Inflammatory macrophage treated with lipopolysaccharide for 4 hours (primary cell): ENCODE data around the gene SLC35B2.
A peak's percentile ranks its signal among the peaks of the same experiment; 100 is the strongest.

Source experiments
- DNase-seq: peaks from one replicate; pipeline ENCODE4 v3.0.0-alpha.2; 2020

SLC35B2 gene

DNA sequence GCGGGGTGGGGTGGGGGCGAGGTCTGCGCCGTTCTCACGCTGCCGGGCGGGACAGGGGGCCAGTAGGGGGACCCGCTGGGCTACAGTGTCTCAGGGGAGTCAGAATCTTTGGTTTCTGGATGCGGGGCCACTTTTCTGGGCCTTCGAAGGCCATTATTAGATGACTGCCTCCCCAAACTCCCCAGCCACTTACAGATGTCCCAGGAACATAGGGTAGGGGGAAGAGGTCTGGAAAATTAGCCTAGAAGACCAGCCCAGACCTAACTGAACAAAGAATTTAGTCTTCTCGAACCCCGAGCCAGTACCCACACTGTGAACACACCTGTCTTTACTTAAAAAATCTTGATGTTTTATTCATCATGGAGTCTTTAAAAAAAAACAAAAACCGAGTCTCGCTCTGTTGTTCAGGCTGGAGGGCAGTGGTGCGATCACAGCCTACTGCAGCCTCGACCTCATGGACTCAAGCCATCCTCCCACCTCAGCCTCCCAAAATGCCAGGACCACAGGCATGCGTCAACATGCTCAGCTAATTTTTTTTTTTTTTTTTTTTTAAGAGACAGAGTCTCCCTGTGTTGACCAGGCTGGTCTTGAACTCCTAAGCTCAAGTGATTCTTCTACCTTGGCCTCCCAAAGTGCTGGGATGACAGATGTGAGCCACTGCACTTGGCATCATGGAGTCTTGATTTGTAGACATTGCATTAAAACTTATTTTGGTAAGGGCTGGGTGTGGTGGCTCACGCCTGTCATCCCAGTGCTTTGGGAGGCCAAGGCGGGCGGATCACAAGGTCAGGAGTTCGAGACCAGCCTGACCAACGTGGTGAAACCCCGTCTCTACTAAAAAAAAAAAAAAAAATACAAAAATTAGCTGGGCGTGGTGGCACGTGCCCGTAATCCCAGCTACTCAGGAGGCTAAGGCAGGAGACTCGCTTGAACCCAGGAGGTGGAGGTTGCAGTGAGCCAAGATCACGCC lies 37.2 kb downstream of the SLC35B2 start:
- no peak for DNase-seq

DNA sequence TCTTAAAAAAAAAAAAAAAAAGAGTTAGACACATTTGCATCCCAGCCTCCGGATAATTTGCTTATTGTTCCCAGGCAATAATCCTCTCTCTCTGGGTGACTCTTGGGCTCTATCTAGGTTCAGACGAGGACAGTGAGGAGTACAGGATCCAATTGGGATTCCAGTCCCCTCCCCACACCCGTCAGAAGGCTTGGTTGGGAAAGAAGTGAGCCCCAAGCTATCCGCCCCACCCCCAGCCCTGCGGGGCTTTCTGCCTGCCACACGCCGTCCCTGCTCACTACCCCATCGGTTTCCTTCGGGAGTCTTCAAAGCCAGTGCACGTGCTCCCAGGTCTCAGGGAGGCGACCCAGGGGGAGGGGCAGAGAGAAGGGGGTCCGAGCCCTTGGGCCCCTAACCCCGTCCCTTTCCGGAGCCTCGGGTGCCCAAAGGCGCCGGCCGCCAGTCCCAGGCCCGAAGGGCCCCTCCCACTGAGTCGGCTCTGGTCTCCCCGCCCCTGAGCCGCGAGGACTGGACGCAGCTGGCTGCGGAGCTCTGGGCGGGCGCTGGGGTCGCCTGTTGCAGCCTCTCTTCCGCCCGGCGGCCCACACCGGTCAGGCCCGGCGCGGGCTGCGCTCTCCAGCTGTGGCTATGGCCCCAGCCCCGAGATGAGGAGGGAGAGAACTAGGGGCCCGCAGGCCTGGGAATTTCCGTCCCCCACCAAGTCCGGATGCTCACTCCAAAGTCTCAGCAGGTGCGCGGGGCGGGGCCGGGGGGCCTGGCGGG lies 38.1 kb downstream of the SLC35B2 start:
- DNase-seq, result peak; percentile 60

DNA sequence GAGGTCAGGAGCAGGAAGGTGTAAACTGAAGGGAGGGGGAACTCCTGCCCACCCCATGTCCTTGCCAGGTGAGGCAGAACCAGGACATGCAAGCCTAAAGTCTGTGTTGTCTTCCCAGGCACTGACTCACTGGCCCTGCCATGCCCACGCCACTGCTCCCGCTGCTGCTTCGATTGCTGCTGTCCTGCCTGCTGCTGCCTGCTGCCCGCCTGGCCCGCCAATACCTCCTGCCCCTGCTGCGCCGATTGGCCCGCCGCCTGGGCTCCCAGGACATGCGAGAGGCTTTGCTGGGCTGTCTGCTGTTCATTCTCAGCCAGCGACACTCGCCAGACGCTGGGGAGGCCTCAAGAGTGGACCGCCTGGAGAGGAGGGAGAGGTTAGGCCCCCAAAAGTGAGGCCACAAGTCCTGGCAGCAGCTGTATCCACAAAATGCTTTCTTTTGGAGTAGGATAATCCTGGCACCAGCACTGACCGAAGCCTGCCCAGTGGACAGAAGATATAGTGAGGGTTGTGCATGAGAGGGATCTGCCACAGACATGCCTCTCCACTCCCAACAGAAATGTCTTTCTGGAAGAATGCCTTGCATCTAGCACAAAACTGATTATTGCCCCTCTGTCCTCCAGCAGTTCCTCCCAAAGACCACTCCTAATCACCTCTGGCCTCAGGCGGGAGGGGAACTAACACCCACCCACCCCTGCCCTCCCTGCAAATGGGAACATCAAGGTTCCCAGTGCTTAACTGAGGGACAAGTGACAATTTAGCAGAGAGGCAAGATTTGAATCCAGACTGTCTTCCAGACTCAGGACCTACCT lies 39.8 kb downstream of the SLC35B2 start:
- no peak for DNase-seq

DNA sequence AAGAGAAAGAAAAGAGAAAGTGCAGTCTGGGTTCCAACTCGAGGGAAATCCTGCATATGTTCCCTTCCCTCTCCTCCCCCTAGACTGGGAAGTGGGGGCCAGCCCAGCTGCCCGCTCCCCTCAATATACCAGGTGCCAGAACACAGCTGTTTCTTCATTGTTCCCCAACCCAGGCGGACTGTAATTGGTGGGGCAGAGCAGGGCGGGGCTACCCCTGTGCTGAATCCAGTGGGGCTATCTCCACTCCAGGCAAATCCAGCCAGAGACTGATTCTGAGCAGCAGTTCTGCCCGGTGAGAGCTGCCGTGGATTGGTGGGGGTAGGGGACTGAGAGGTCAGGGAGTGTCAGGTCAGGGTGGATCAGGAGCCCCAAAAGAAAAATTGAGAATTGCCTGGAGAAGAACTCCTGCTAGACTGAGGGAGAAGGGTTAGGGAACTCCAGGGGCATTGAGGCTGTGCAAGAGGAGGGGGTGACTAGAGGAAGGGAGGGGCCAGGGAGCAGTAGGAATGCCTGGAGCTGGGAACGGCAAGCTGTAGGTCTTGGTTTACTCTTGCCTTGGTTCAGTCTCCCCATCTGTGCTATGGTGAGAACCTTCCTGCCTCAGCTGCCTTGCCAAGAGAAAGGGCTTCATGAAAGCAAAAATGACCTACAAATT lies 40.5 kb downstream of the SLC35B2 start, which contains the start of gene MYMX:
TSS of gene MYMX (plus strand) at position 250 of the 655 bp plus-strand sequence. CDS start 546 bp downstream, outside the sequence.
- DNase-seq, result no peak

DNA sequence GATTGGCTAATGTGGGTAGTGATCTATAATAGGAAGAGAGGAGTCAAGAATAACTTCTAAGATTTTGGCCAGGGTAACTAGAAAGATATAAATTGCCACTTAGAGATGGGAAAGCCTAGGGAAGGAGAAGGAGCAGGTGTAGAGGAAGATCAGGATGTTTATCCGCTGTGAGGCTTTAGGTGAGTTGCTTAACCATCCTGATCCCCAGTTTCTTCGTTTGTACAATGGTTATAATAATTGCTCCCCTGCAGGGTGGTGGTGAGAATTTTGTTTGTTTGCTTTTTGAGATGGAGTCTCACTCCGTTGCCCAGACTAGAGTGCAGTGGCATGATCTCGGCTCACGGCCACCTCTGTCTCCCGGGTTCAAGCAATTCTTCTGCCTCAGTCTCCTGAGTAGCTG lies 43.0 kb downstream of the SLC35B2 start:
- DNase-seq, result no peak

DNA sequence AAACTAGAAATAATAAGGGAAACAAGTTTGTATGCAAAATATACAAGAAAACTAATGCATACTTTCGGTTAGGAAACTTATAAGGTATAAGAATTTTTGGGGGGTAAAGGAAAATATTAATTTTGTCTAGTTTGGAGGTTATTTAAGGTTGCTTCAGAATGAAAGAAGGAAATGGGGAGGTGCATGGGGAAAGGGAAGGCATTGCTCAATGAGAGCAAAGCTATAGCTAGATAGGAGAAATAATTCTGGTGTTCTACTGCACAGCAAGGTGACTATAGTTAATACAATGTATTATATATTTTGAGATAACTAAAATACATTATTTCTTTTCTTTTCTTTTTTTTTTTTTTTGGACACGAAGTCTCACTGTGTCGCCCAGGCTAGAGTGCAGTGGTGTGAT lies 46.0 kb downstream of the SLC35B2 start:
- DNase-seq, result no peak

DNA sequence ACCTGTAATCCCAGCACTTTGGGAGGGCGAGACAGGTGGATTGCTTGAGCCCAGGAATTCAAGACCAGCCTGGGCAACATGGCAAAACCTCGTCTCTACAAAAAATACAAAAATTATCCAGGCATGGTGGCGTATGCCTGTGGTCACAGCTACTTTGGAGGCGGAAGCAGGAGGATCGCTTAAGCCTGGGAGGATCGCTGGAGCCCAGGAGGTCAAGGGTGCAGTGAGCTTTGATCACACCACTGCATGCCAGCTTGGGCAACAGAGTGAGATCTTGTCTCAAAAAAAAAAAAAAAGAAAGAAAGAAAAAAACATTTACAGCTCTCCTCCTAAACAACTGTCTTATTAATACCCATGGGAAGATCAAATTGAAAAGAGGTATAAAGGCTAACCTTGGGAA lies 49.4 kb downstream of the SLC35B2 start:
- no peak for DNase-seq
